ENCODE measurements around the gene CXorf58. TPM values are rescaled to one million over a fixed set of nuclear protein-coding genes. Genes with fewer than 3 reads are reported as not detected.

CXorf58 gene
- total and polyA plus RNA-seq, 4 donors, result 0.05 to 0.17 TPM; not detected in 2

DNA sequence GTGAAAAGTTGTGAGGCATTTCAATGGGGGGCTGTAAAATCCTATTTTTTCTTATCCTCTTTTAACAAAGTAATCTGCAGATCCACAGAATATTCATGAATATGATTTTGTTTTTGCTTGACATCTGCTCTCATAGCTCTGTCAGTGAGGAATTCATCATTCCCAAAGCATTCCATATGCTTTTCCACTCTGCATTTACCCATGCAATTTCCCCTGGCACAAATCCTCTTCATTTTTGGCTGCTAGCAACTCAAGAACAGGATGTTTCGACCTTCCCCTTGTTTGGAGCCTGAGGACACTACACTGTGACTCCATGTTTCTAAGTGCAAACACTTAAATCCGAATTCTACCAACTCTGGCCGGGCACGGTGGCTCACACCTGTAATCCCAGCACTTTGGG is 70.7 kb downstream of the CXorf58 start:
- Histone ChIP-seq H3K9ac (ENCODE audit: low read depth in 1 of 2, low read length in 2 of 2) (no peak overlapping the region), H3K27ac (ENCODE audit: low read depth in 1 of 2, low read length in 2 of 2) (no peak overlapping the region), H3K27me3 (ENCODE audit: control insufficient read depth in 4 of 4, insufficient read depth in 4 of 4, low read length in 3 of 4) (no peaks in the 10 kb centered on the region), H3K4me1 (ENCODE audit: control insufficient read depth in 4 of 4, insufficient read depth in 4 of 4, low read length in 3 of 4) (no peaks in the 10 kb centered on the region), H3K36me3 (ENCODE audit: control insufficient read depth in 4 of 4, insufficient read depth in 3 of 4, low read depth in 1 of 4, low read length in 3 of 4) (peaks cover 0 to 6% (median under 1%) of the 10 kb centered on the region in 4 donors), H3K9me3 (ENCODE audit: control insufficient read depth in 4 of 4, low read length in 3 of 4) (no peaks in the 10 kb centered on the region), H3K4me3 (ENCODE audit: low read depth in 1 of 3, low read length in 3 of 3) (no peak overlapping the region)
- 92% methylated on average over 4 of the region's 4 CpGs for WGBS
- no peak for DNase-seq (ENCODE audit: low spot score)
- TF ChIP-seq HNF4G (IDR thresholded peaks at IDR 0.05), result no peak
- TF ChIP-seq, protein P1, sequence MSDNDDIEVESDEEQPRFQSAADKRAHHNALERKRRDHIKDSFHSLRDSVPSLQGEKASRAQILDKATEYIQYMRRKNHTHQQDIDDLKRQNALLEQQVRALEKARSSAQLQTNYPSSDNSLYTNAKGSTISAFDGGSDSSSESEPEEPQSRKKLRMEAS (IDR thresholded peaks at IDR 0.05), result no peak
- TF ChIP-seq FOXA1 (IDR thresholded peaks at IDR 0.05), result no peak
- TF ChIP-seq GABPA (IDR thresholded peaks at IDR 0.05 in 1 of 2, conservative IDR thresholded peaks at IDR 0.05 in 1 of 2), result no peak
- TF ChIP-seq RAD21 (IDR thresholded peaks at IDR 0.05), result no peak
- TF ChIP-seq SP1 (IDR thresholded peaks at IDR 0.05), result no peak
- no peak for TF ChIP-seq RXRA (IDR thresholded peaks at IDR 0.05)
- no peak for TF ChIP-seq TAF1 (conservative IDR thresholded peaks at IDR 0.05)
- no peak for TF ChIP-seq EGR1 (IDR thresholded peaks at IDR 0.05; ENCODE audit: low read depth in 2 of 2)
- TF ChIP-seq, protein P2, sequence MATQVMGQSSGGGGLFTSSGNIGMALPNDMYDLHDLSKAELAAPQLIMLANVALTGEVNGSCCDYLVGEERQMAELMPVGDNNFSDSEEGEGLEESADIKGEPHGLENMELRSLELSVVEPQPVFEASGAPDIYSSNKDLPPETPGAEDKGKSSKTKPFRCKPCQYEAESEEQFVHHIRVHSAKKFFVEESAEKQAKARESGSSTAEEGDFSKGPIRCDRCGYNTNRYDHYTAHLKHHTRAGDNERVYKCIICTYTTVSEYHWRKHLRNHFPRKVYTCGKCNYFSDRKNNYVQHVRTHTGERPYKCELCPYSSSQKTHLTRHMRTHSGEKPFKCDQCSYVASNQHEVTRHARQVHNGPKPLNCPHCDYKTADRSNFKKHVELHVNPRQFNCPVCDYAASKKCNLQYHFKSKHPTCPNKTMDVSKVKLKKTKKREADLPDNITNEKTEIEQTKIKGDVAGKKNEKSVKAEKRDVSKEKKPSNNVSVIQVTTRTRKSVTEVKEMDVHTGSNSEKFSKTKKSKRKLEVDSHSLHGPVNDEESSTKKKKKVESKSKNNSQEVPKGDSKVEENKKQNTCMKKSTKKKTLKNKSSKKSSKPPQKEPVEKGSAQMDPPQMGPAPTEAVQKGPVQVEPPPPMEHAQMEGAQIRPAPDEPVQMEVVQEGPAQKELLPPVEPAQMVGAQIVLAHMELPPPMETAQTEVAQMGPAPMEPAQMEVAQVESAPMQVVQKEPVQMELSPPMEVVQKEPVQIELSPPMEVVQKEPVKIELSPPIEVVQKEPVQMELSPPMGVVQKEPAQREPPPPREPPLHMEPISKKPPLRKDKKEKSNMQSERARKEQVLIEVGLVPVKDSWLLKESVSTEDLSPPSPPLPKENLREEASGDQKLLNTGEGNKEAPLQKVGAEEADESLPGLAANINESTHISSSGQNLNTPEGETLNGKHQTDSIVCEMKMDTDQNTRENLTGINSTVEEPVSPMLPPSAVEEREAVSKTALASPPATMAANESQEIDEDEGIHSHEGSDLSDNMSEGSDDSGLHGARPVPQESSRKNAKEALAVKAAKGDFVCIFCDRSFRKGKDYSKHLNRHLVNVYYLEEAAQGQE (IDR thresholded peaks at IDR 0.05), result no peak
- TF ChIP-seq, protein P3, sequence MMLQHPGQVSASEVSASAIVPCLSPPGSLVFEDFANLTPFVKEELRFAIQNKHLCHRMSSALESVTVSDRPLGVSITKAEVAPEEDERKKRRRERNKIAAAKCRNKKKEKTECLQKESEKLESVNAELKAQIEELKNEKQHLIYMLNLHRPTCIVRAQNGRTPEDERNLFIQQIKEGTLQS (IDR thresholded peaks at IDR 0.05), result no peak
- TF ChIP-seq YY1 (IDR thresholded peaks at IDR 0.05), result no peak
- TF ChIP-seq, protein P4, sequence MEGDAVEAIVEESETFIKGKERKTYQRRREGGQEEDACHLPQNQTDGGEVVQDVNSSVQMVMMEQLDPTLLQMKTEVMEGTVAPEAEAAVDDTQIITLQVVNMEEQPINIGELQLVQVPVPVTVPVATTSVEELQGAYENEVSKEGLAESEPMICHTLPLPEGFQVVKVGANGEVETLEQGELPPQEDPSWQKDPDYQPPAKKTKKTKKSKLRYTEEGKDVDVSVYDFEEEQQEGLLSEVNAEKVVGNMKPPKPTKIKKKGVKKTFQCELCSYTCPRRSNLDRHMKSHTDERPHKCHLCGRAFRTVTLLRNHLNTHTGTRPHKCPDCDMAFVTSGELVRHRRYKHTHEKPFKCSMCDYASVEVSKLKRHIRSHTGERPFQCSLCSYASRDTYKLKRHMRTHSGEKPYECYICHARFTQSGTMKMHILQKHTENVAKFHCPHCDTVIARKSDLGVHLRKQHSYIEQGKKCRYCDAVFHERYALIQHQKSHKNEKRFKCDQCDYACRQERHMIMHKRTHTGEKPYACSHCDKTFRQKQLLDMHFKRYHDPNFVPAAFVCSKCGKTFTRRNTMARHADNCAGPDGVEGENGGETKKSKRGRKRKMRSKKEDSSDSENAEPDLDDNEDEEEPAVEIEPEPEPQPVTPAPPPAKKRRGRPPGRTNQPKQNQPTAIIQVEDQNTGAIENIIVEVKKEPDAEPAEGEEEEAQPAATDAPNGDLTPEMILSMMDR (IDR thresholded peaks at IDR 0.05; ENCODE audit: low read depth, low read length, missing input control), result no peak
- no peak for TF ChIP-seq HNF4A (conservative IDR thresholded peaks at IDR 0.05)
- no peak for TF ChIP-seq JUND (IDR thresholded peaks at IDR 0.05)
- no peak for TF ChIP-seq FOXA2 (IDR thresholded peaks at IDR 0.05)

DNA sequence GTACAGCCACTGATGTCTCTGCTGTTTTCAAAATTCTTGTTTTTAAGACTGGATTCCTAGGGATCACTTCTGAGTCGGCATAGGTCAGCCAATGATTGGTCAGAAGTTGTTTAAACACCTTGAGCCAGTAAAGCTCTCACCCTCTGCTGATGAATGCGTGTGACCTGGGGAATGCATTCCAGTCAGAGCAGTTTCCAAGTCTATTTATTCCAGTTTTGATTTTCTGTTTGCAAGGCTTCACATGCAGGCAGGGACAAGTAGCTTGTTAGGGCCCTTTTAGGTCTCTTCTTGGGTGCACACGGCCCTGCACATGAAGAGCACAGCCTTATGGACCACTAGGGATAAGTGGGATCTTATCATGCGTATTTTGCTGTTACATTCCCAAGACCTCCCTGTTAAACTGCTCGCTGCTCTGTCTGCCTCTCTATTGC is 72.2 kb downstream of the CXorf58 start:
- DNase-seq (ENCODE audit: low spot score), result no peak
- no peaks in the 10 kb centered on the region for H3K27me3 ChIP-seq (ENCODE audit: control insufficient read depth in 4 of 4, insufficient read depth in 4 of 4, low read length in 3 of 4)
- H3K4me3 ChIP-seq (ENCODE audit: low read depth in 1 of 3, low read length in 3 of 3), result no peak overlapping the region
- no peak for TF ChIP-seq EGR1 (IDR thresholded peaks at IDR 0.05; ENCODE audit: low read depth in 2 of 2)
- TF ChIP-seq FOXA2 (IDR thresholded peaks at IDR 0.05), result no peak
- TF ChIP-seq NR2F2 (IDR thresholded peaks at IDR 0.05), result no peak
- no peak for TF ChIP-seq RXRA (IDR thresholded peaks at IDR 0.05)
- no peak for TF ChIP-seq HNF4G (IDR thresholded peaks at IDR 0.05)
- no peak for TF ChIP-seq GABPA (IDR thresholded peaks at IDR 0.05 in 1 of 2, conservative IDR thresholded peaks at IDR 0.05 in 1 of 2)
- TF ChIP-seq, protein P2 (IDR thresholded peaks at IDR 0.05), result no peak
- no peak for TF ChIP-seq YY1 (IDR thresholded peaks at IDR 0.05)
- TF ChIP-seq, protein P1 (IDR thresholded peaks at IDR 0.05), result no peak
- TF ChIP-seq HNF4A (conservative IDR thresholded peaks at IDR 0.05), result no peak
- TF ChIP-seq, protein P4 (IDR thresholded peaks at IDR 0.05; ENCODE audit: low read depth, low read length, missing input control), result no peak
- H3K36me3 ChIP-seq (ENCODE audit: control insufficient read depth in 4 of 4, insufficient read depth in 3 of 4, low read depth in 1 of 4, low read length in 3 of 4), result peaks cover 0 to 6% (median under 1%) of the 10 kb centered on the region in 4 donors
- 62% methylated on average over 5 of the region's 5 CpGs for WGBS
- H3K9me3 ChIP-seq (ENCODE audit: control insufficient read depth in 4 of 4, low read length in 3 of 4), result no peaks in the 10 kb centered on the region
- no peaks in the 10 kb centered on the region for H3K4me1 ChIP-seq (ENCODE audit: control insufficient read depth in 4 of 4, insufficient read depth in 4 of 4, low read length in 3 of 4)
- no peak overlapping the region for H3K27ac ChIP-seq (ENCODE audit: low read depth in 1 of 2, low read length in 2 of 2)
- H3K9ac ChIP-seq (ENCODE audit: low read depth in 1 of 2, low read length in 2 of 2), result no peak overlapping the region
